Measurements from ENCODE around the gene BTAF1. TPM values are rescaled to one million over a fixed set of nuclear protein-coding genes. Genes with fewer than 3 reads are reported as not detected.

Gene BTAF1
- total RNA-seq, 4 donors from 2014 or later, result 25.1 to 81.7 (median 36.2) TPM

GRCh38 chr10:91987397-91988037 is 63.9 kb downstream of the BTAF1 start:
- peaks cover 0 to 84% of the 10 kb centered on the region in 2 donors for H3K36me3 ChIP-seq
- TF ChIP-seq POLR2A (IDR thresholded peaks at IDR 0.05) (no peak), POLR2AphosphoS5 (IDR thresholded peaks at IDR 0.05) (no peak), EP300 (IDR thresholded peaks at IDR 0.05) (no peak), CTCF (IDR thresholded peaks at IDR 0.05) (no peak)
- no peaks in the 10 kb centered on the region for H3K27me3 ChIP-seq
- no peaks in the 10 kb centered on the region for H3K9me3 ChIP-seq
- no peak for ATAC-seq
- H3K4me3 ChIP-seq, result no peak overlapping the region
- H3K4me1 ChIP-seq, result no peaks in the 10 kb centered on the region
- WGBS, 2 donors (ENCODE audit: low coverage in 1 of 2), result 77 to 99% methylated on average over 6 to 8 of the region's 8 CpGs
- H3K27ac ChIP-seq, result no peak overlapping the region

- Histone ChIP-seq H3K36me3 (peaks cover 0 to 90% of the 10 kb centered on the region in 2 donors), H3K27me3 (no peaks in the 10 kb centered on the region), H3K9me3 (no peaks in the 10 kb centered on the region), H3K4me1 (no peaks in the 10 kb centered on the region), H3K27ac (no peak overlapping the region), H3K4me3 (no peak overlapping the region)
- ATAC-seq, result no peak
- WGBS, 2 donors (ENCODE audit: low coverage in 1 of 2), result 100% methylated on average over 1 of the region's 1 CpG
- TF ChIP-seq CTCF (IDR thresholded peaks at IDR 0.05) (no peak), POLR2A (IDR thresholded peaks at IDR 0.05) (no peak), POLR2AphosphoS5 (IDR thresholded peaks at IDR 0.05) (no peak), EP300 (IDR thresholded peaks at IDR 0.05) (no peak)
These were observed 68.5 kb downstream of the BTAF1 start for GRCh38 chr10:91992031-91992430.

- peaks cover 0 to 92% of the 10 kb centered on the region in 2 donors for H3K36me3 ChIP-seq
- ATAC-seq, result no peak
- no peak for TF ChIP-seq POLR2AphosphoS5 (IDR thresholded peaks at IDR 0.05)
- no peak for TF ChIP-seq CTCF (IDR thresholded peaks at IDR 0.05)
- no peak for TF ChIP-seq POLR2A (IDR thresholded peaks at IDR 0.05)
- TF ChIP-seq EP300 (IDR thresholded peaks at IDR 0.05), result no peak
- no peak overlapping the region for H3K27ac ChIP-seq
- no peaks in the 10 kb centered on the region for H3K4me1 ChIP-seq
- WGBS, 2 donors (ENCODE audit: low coverage in 1 of 2), result 32 to 58% methylated on average over 2 of the region's 2 CpGs
- H3K4me3 ChIP-seq, result no peak overlapping the region
- H3K9me3 ChIP-seq, result no peaks in the 10 kb centered on the region
- no peaks in the 10 kb centered on the region for H3K27me3 ChIP-seq
These were observed 72.7 kb downstream of the BTAF1 start for GRCh38 chr10:91996266-91996665.

- Histone ChIP-seq H3K9me3 (peaks cover 0 to 6% (median 0%) of the 10 kb centered on the region in 3 donors), H3K27me3 (no peaks in the 10 kb centered on the region), H3K36me3 (peaks cover 0 to 72% of the 10 kb centered on the region in 2 donors), H3K4me3 (no peak overlapping the region), H3K4me1 (no peaks in the 10 kb centered on the region), H3K27ac (no peak overlapping the region)
- TF ChIP-seq POLR2A (IDR thresholded peaks at IDR 0.05), result no peak
- TF ChIP-seq CTCF (IDR thresholded peaks at IDR 0.05), result no peak
- TF ChIP-seq EP300 (IDR thresholded peaks at IDR 0.05), result no peak
- TF ChIP-seq POLR2AphosphoS5 (IDR thresholded peaks at IDR 0.05), result no peak
- no peak for ATAC-seq
- 89 to 97% methylated on average over 3 of the region's 3 CpGs for WGBS, 2 donors (ENCODE audit: low coverage in 1 of 2)
These were observed 78.0 kb downstream of the BTAF1 start for GRCh38 chr10:92001581-92001980.

- H3K4me3 ChIP-seq, result no peak overlapping the region
- H3K4me1 ChIP-seq, result no peaks in the 10 kb centered on the region
- no peak overlapping the region for H3K27ac ChIP-seq
- H3K36me3 ChIP-seq, result peaks cover 0 to 70% of the 10 kb centered on the region in 2 donors
- TF ChIP-seq CTCF (IDR thresholded peaks at IDR 0.05), result no peak
- TF ChIP-seq EP300 (IDR thresholded peaks at IDR 0.05), result no peak
- no peak for TF ChIP-seq POLR2A (IDR thresholded peaks at IDR 0.05)
- no peak for TF ChIP-seq POLR2AphosphoS5 (IDR thresholded peaks at IDR 0.05)
- H3K9me3 ChIP-seq, result peaks cover 0 to 6% (median 0%) of the 10 kb centered on the region in 3 donors
- ATAC-seq, result no peak
- no peaks in the 10 kb centered on the region for H3K27me3 ChIP-seq
- WGBS, 2 donors (ENCODE audit: low coverage in 1 of 2), result 89 to 98% methylated on average over 2 of the region's 2 CpGs
These were observed 78.4 kb downstream of the BTAF1 start for GRCh38 chr10:92001995-92002394.
